Measurements from ENCODE around the gene SHISA9.

The SHISA9 gene

GRCh38 chr16:13041646-13042290 lies 140.4 kb downstream of the SHISA9 start:
- DNase-seq (no peak), ATAC-seq (no peak)
- no peaks in the 10 kb centered on the region for H3K27me3 Mint-ChIP-seq
- peaks cover 14% of the 10 kb centered on the region for H3K9me3 Mint-ChIP-seq
- no peak overlapping the region for H3K4me3 Mint-ChIP-seq
- H3K36me3 Mint-ChIP-seq (ENCODE audit: low read depth), result no peaks in the 10 kb centered on the region
- H3K27ac Mint-ChIP-seq, result no peak overlapping the region
- H3K4me1 Mint-ChIP-seq, result no peaks in the 10 kb centered on the region

GRCh38 chr16:13042291-13042685 lies 140.9 kb downstream of the SHISA9 start:
- H3K9me3 Mint-ChIP-seq, result peaks cover 14% of the 10 kb centered on the region
- H3K4me3 Mint-ChIP-seq, result no peak overlapping the region
- H3K36me3 Mint-ChIP-seq (ENCODE audit: low read depth), result no peaks in the 10 kb centered on the region
- ATAC-seq (no peak), DNase-seq (no peak)
- no peaks in the 10 kb centered on the region for H3K4me1 Mint-ChIP-seq
- no peak overlapping the region for H3K27ac Mint-ChIP-seq
- H3K27me3 Mint-ChIP-seq, result no peaks in the 10 kb centered on the region

- no peaks in the 10 kb centered on the region for H3K36me3 Mint-ChIP-seq (ENCODE audit: low read depth)
- DNase-seq, result no peak
- H3K27me3 Mint-ChIP-seq, result no peaks in the 10 kb centered on the region
- peaks cover 3% of the 10 kb centered on the region for H3K9me3 Mint-ChIP-seq
- H3K27ac Mint-ChIP-seq, result no peak overlapping the region
- no peaks in the 10 kb centered on the region for H3K4me1 Mint-ChIP-seq
- no peak for ATAC-seq
- H3K4me3 Mint-ChIP-seq, result no peak overlapping the region
These were observed 144.8 kb downstream of the SHISA9 start for GRCh38 chr16:13046061-13046821.

- Mint-ChIP-seq H3K27ac (no peak overlapping the region), H3K4me1 (no peaks in the 10 kb centered on the region), H3K36me3 (ENCODE audit: low read depth) (no peaks in the 10 kb centered on the region), H3K9me3 (peaks cover 7% of the 10 kb centered on the region), H3K4me3 (no peak overlapping the region), H3K27me3 (no peaks in the 10 kb centered on the region)
- ATAC-seq (no peak), DNase-seq (no peak)
These were observed 145.9 kb downstream of the SHISA9 start for GRCh38 chr16:13047276-13047675.

GRCh38 chr16:13049688-13050087 lies 148.3 kb downstream of the SHISA9 start:
- Mint-ChIP-seq H3K27me3 (no peaks in the 10 kb centered on the region), H3K27ac (no peak overlapping the region), H3K4me3 (no peak overlapping the region), H3K4me1 (no peaks in the 10 kb centered on the region), H3K9me3 (peaks cover 8% of the 10 kb centered on the region), H3K36me3 (ENCODE audit: low read depth) (no peaks in the 10 kb centered on the region)
- DNase-seq, result no peak
- ATAC-seq, result no peak

- H3K4me3 Mint-ChIP-seq, result no peak overlapping the region
- ATAC-seq (no peak), DNase-seq (no peak)
- no peaks in the 10 kb centered on the region for H3K36me3 Mint-ChIP-seq (ENCODE audit: low read depth)
- no peak overlapping the region for H3K27ac Mint-ChIP-seq
- no peaks in the 10 kb centered on the region for H3K4me1 Mint-ChIP-seq
- H3K27me3 Mint-ChIP-seq, result peaks cover 1% of the 10 kb centered on the region
- peaks cover 8% of the 10 kb centered on the region for H3K9me3 Mint-ChIP-seq
These were observed 151.0 kb downstream of the SHISA9 start for GRCh38 chr16:13052431-13052830.

GRCh38 chr16:13055480-13055879 lies 154.1 kb downstream of the SHISA9 start:
- no peak overlapping the region for H3K4me3 Mint-ChIP-seq
- H3K27ac Mint-ChIP-seq, result no peak overlapping the region
- peaks cover 5% of the 10 kb centered on the region for H3K9me3 Mint-ChIP-seq
- peaks cover 1% of the 10 kb centered on the region for H3K27me3 Mint-ChIP-seq
- DNase-seq (no peak), ATAC-seq (no peak)
- no peaks in the 10 kb centered on the region for H3K36me3 Mint-ChIP-seq (ENCODE audit: low read depth)
- H3K4me1 Mint-ChIP-seq, result no peaks in the 10 kb centered on the region

- H3K27ac Mint-ChIP-seq, result no peak overlapping the region
- H3K36me3 Mint-ChIP-seq (ENCODE audit: low read depth), result no peaks in the 10 kb centered on the region
- DNase-seq (no peak), ATAC-seq (no peak)
- peaks cover 5% of the 10 kb centered on the region for H3K9me3 Mint-ChIP-seq
- H3K27me3 Mint-ChIP-seq, result peaks cover 1% of the 10 kb centered on the region
- no peak overlapping the region for H3K4me3 Mint-ChIP-seq
- H3K4me1 Mint-ChIP-seq, result no peaks in the 10 kb centered on the region
These were observed 155.2 kb downstream of the SHISA9 start for GRCh38 chr16:13056607-13057006.

- H3K27ac Mint-ChIP-seq, result no peak overlapping the region
- H3K4me3 Mint-ChIP-seq, result no peak overlapping the region
- peaks cover 1% of the 10 kb centered on the region for H3K27me3 Mint-ChIP-seq
- DNase-seq, result no peak
- no peaks in the 10 kb centered on the region for H3K9me3 Mint-ChIP-seq
- H3K36me3 Mint-ChIP-seq (ENCODE audit: low read depth), result no peaks in the 10 kb centered on the region
- no peaks in the 10 kb centered on the region for H3K4me1 Mint-ChIP-seq
- no peak for ATAC-seq
These were observed 159.5 kb downstream of the SHISA9 start for GRCh38 chr16:13060932-13061331.

GRCh38 chr16:13061691-13062090 lies 160.3 kb downstream of the SHISA9 start:
- ATAC-seq, result no peak
- Mint-ChIP-seq H3K27ac (no peak overlapping the region), H3K4me3 (no peak overlapping the region), H3K9me3 (no peaks in the 10 kb centered on the region), H3K27me3 (peaks cover 1% of the 10 kb centered on the region), H3K4me1 (no peaks in the 10 kb centered on the region), H3K36me3 (ENCODE audit: low read depth) (no peaks in the 10 kb centered on the region)
- DNase-seq, result no peak

GRCh38 chr16:13062219-13062618 lies 160.8 kb downstream of the SHISA9 start:
- ATAC-seq, result no peak
- no peaks in the 10 kb centered on the region for H3K9me3 Mint-ChIP-seq
- no peaks in the 10 kb centered on the region for H3K36me3 Mint-ChIP-seq (ENCODE audit: low read depth)
- no peak for DNase-seq
- H3K27me3 Mint-ChIP-seq, result no peaks in the 10 kb centered on the region
- H3K4me1 Mint-ChIP-seq, result no peaks in the 10 kb centered on the region
- no peak overlapping the region for H3K27ac Mint-ChIP-seq
- H3K4me3 Mint-ChIP-seq, result no peak overlapping the region

- Mint-ChIP-seq H3K27ac (no peak overlapping the region), H3K4me3 (no peak overlapping the region), H3K4me1 (no peaks in the 10 kb centered on the region), H3K9me3 (peaks cover 8% of the 10 kb centered on the region), H3K27me3 (no peaks in the 10 kb centered on the region), H3K36me3 (ENCODE audit: low read depth) (no peaks in the 10 kb centered on the region)
- ATAC-seq, result no peak
- DNase-seq, result no peak
These were observed 162.1 kb downstream of the SHISA9 start for GRCh38 chr16:13063457-13063856.

GRCh38 chr16:13064821-13065220 lies 163.4 kb downstream of the SHISA9 start:
- DNase-seq (no peak), ATAC-seq (no peak)
- Mint-ChIP-seq H3K36me3 (ENCODE audit: low read depth) (no peaks in the 10 kb centered on the region), H3K4me3 (no peak overlapping the region), H3K27me3 (no peaks in the 10 kb centered on the region), H3K4me1 (no peaks in the 10 kb centered on the region), H3K27ac (no peak overlapping the region), H3K9me3 (peaks cover 16% of the 10 kb centered on the region)

GRCh38 chr16:13067648-13068047 lies 166.2 kb downstream of the SHISA9 start:
- Mint-ChIP-seq H3K4me3 (no peak overlapping the region), H3K27me3 (no peaks in the 10 kb centered on the region), H3K27ac (no peak overlapping the region), H3K36me3 (ENCODE audit: low read depth) (no peaks in the 10 kb centered on the region), H3K9me3 (peaks cover 16% of the 10 kb centered on the region), H3K4me1 (no peaks in the 10 kb centered on the region)
- DNase-seq, result no peak
- ATAC-seq, result no peak

- DNase-seq (no peak), ATAC-seq (no peak)
- Mint-ChIP-seq H3K27ac (no peak overlapping the region), H3K27me3 (no peaks in the 10 kb centered on the region), H3K9me3 (peaks cover 16% of the 10 kb centered on the region), H3K4me3 (no peak overlapping the region), H3K4me1 (no peaks in the 10 kb centered on the region), H3K36me3 (ENCODE audit: low read depth) (no peaks in the 10 kb centered on the region)
These were observed 167.7 kb downstream of the SHISA9 start for GRCh38 chr16:13068912-13069583.

All from activated naive CD8-positive, alpha-beta T cell treated with anti-CD3 and anti-CD28 coated beads, Interleukin-2, amount 50 U/mL, for 24 hours (primary cell).